Activated CD4-positive, alpha-beta T cell treated with anti-CD3 and anti-CD28 coated beads for 36 hours (primary cell): Measurements from ENCODE around the gene SEMA6C. TPM values are rescaled to one million over a fixed set of nuclear protein-coding genes. Genes with fewer than 3 reads are reported as not detected.

ENCODE experiments used
- ATAC-seq: fragments of 200-7000 bp; cut with Tn5 transposase; one replicate; pipeline ENCODE4 v1.10.0; 2021; ENCODE audit warnings: mild to moderate bottlenecking, moderate library complexity
- CTCF ChIA-PET: fragments of 350-600 bp; sonication (Branson Sonifier 250); formaldehyde crosslinking; loops from one replicate; lab custom pipeline; 2021; ENCODE audit warnings: antibody characterized with exemption; lab: Charles Lee
- POLR2A ChIA-PET: fragments of 350-600 bp; sonication (Branson Sonifier 250); formaldehyde crosslinking; loops from one replicate; lab custom pipeline; 2021; ENCODE audit warnings: antibody characterized with exemption, inconsistent platforms; lab: Charles Lee
- DNase-seq: peaks from one replicate; pipeline ENCODE4 v3.0.0-alpha.2; 2020
- H3K27ac Mint-ChIP-seq: one replicate; pipeline ENCODE4 v1.8.0; 2021; ENCODE audit warnings: mixed read lengths
- H3K27me3 Mint-ChIP-seq: one replicate; pipeline ENCODE4 v1.8.0; 2021; ENCODE audit warnings: mixed read lengths
- H3K36me3 Mint-ChIP-seq: one replicate; pipeline ENCODE4 v1.8.0; 2021; ENCODE audit warnings: low read depth, mixed read lengths
- H3K4me1 Mint-ChIP-seq: one replicate; pipeline ENCODE4 v1.8.0; 2021; ENCODE audit warnings: mixed read lengths
- H3K4me3 Mint-ChIP-seq: one replicate; pipeline ENCODE4 v1.8.0; 2021; ENCODE audit warnings: mild to moderate bottlenecking, moderate library complexity, mixed read lengths
- H3K9me3 Mint-ChIP-seq: one replicate; pipeline ENCODE4 v1.8.0; 2021; ENCODE audit warnings: low read depth, mixed read lengths
- intact Hi-C, 2 experiments: fragments of 100-400 bp; cut with DNase I in 1 of 2; cut with micrococcal nuclease in 1 of 2; formaldehyde crosslinking; loops; one replicate each; pipeline versions ENCODE4 v1.14.2 to v1.15.1; 2022 to 2024; cut with DNase I, micrococcal nuclease
- total RNA-seq, 2 experiments: library from RNA; stranded (reverse); gene quantifications; one replicate each; pipeline ENCODE4 v1.2.3, GENCODE V29; 2021

SEMA6C gene
- total RNA-seq, 2 experiments from 2014 or later: 3.2 to 3.5 TPM

- DNase-seq (peak; percentile 61), ATAC-seq (no peak)
- peak overlapping the region; percentile 99 for H3K27ac Mint-ChIP-seq
- H3K36me3 Mint-ChIP-seq: peaks cover 52% of the 10 kb centered on the region
- ChIA-PET CTCF (interaction anchor here (0.6 to 8.0 kb wide), 6 partner anchors 10 to 445 kb away, joined by 3 to 195 read pairs (median 4); partner anchors contain the start of gene MINDY1), POLR2A (interaction anchor here (0.5 to 2.9 kb wide), 5 partner anchors 28 to 121 kb away, joined by 3 to 9 read pairs (median 5); no protein-coding TSS in a partner anchor)
- no peaks in the 10 kb centered on the region for H3K9me3 Mint-ChIP-seq
- peak overlapping the region; percentile 88 for H3K4me3 Mint-ChIP-seq
- no peaks in the 10 kb centered on the region for H3K27me3 Mint-ChIP-seq
- intact Hi-C loops: loop anchor here (5.0 kb wide), 3 partner anchors 38 to 596 kb away; partner anchors contain the start of genes MINDY1 (in 1 of the 2), PIP5K1A (in 1 of the 2) and PRUNE1 (in 1 of the 2)
- H3K4me1 Mint-ChIP-seq: peaks cover 59% of the 10 kb centered on the region
These were observed 12.4 kb upstream of the SEMA6C start for GRCh38 chr1:151158751-151159251.

- POLR2A ChIA-PET: interaction anchor here (0.5 to 2.9 kb wide), 5 partner anchors 7 to 121 kb away, joined by 3 to 9 read pairs (median 6); partner anchors contain the start of genes LYSMD1, SCNM1 and VPS72
- DNase-seq (peak; percentile 83), ATAC-seq (peak; percentile 21)
- CTCF ChIA-PET: interaction anchor here (0.6 to 8.0 kb wide), 8 partner anchors 10 to 444 kb away, joined by 3 to 195 read pairs (median 4); partner anchors contain the start of genes MINDY1 and MLLT11
- Mint-ChIP-seq H3K27me3 (no peaks in the 10 kb centered on the region), H3K4me1 (peaks cover 59% of the 10 kb centered on the region), H3K27ac (peak overlapping the region; percentile 99), H3K36me3 (peaks cover 47% of the 10 kb centered on the region), H3K4me3 (peak overlapping the region; percentile 88), H3K9me3 (no peaks in the 10 kb centered on the region)
- intact Hi-C loops: loop anchor here (5.0 kb wide), 3 partner anchors 39 to 596 kb away; partner anchors contain the start of genes MINDY1 (in 1 of the 2), PIP5K1A (in 1 of the 2) and PRUNE1 (in 1 of the 2)
These were observed 11.9 kb upstream of the SEMA6C start for GRCh38 chr1:151158326-151158725.

GRCh38 chr1:151157067-151157531 is 10.7 kb upstream of the SEMA6C start:
- peaks cover 41% of the 10 kb centered on the region for H3K36me3 Mint-ChIP-seq
- DNase-seq (peak; percentile 84), ATAC-seq (peak; percentile 40)
- POLR2A ChIA-PET: interaction anchor here (0.5 to 2.9 kb wide), 13 partner anchors 8 to 542 kb away, joined by 3 to 17 read pairs (median 4); partner anchors contain the start of genes C1orf56, LYSMD1, PSMD4 and SCNM1
- no peaks in the 10 kb centered on the region for H3K27me3 Mint-ChIP-seq
- intact Hi-C loops: loop anchor here (1.0 to 5.0 kb wide), 8 partner anchors 40 to 595 kb away; partner anchors contain the start of genes PRUNE1 (in 2 of the 2), ARNT (in 1 of the 2), CDC42SE1 (in 1 of the 2) and CERS2 (in 1 of the 2)
- no peaks in the 10 kb centered on the region for H3K9me3 Mint-ChIP-seq
- peaks cover 50% of the 10 kb centered on the region for H3K4me1 Mint-ChIP-seq
- H3K4me3 Mint-ChIP-seq: peak overlapping the region; percentile 88
- CTCF ChIA-PET: interaction anchor here (0.5 to 8.0 kb wide), 35 partner anchors 9 to 589 kb away, joined by 3 to 195 read pairs (median 4); partner anchors contain the start of genes GABPB2, LYSMD1, MINDY1 and MLLT11
- H3K27ac Mint-ChIP-seq: peak overlapping the region; percentile 99

GRCh38 chr1:151156515-151156819 is 10.0 kb upstream of the SEMA6C start, which contains the start of gene TNFAIP8L2:
TSS of gene TNFAIP8L2 (plus strand) at chr1:151156649. CDS start at chr1:151158698, 2,049 bp downstream.
- intact Hi-C loops: loop anchor here (1.0 to 5.0 kb wide), 14 partner anchors 9 to 594 kb away; partner anchors contain the start of genes CDC42SE1 (in 2 of the 2), PRUNE1 (in 2 of the 2), SEMA6C (in 2 of the 2) and ARNT (in 1 of the 2)
- H3K4me1 Mint-ChIP-seq: peaks cover 44% of the 10 kb centered on the region
- ATAC-seq (peak; percentile 85), DNase-seq (peak; percentile 91)
- ChIA-PET CTCF (interaction anchor here (0.5 to 8.0 kb wide), 35 partner anchors 8 to 589 kb away, joined by 3 to 195 read pairs (median 4); partner anchors contain the start of genes GABPB2, LYSMD1, MINDY1 and MLLT11), POLR2A (interaction anchor here (0.6 to 2.1 kb wide), 14 partner anchors 8 to 541 kb away, joined by 3 to 17 read pairs (median 4); partner anchors contain the start of genes C1orf56, LYSMD1, MINDY1 and PSMD4)
- H3K9me3 Mint-ChIP-seq: no peaks in the 10 kb centered on the region
- peak within 1 kb of the TSS; percentile 99 for H3K27ac Mint-ChIP-seq
- H3K4me3 Mint-ChIP-seq: peak within 1 kb of the TSS; percentile 88
- H3K36me3 Mint-ChIP-seq: peaks cover 36% of the 10 kb centered on the region
- no peaks in the 10 kb centered on the region for H3K27me3 Mint-ChIP-seq

- intact Hi-C loops: loop anchor here in 1 of 2 experiments (2.0 kb wide), 1 partner anchor 77 kb away; the partner anchor contains the start of gene GABPB2
- Mint-ChIP-seq H3K27ac (no peak overlapping the region), H3K4me3 (peak overlapping the region; percentile 79), H3K27me3 (no peaks in the 10 kb centered on the region), H3K4me1 (peaks cover 10% of the 10 kb centered on the region), H3K36me3 (no peaks in the 10 kb centered on the region), H3K9me3 (no peaks in the 10 kb centered on the region)
- DNase-seq (no peak), ATAC-seq (no peak)
- CTCF ChIA-PET: interaction anchor here (0.9 to 2.0 kb wide), 3 partner anchors 10 to 48 kb away, joined by 4 to 11 read pairs (median 4); partner anchors contain the start of gene TNFAIP8L2
- POLR2A ChIA-PET: no interaction called here
These were observed 1.2 kb upstream of the SEMA6C start for GRCh38 chr1:151147665-151148064.

GRCh38 chr1:151147132-151147503 is 687 bp upstream of the SEMA6C start:
- H3K4me1 Mint-ChIP-seq: peaks cover 10% of the 10 kb centered on the region
- no peaks in the 10 kb centered on the region for H3K9me3 Mint-ChIP-seq
- DNase-seq: no peak
- POLR2A ChIA-PET: no interaction called here
- H3K27ac Mint-ChIP-seq: peak overlapping the region; percentile 8
- ATAC-seq: no peak
- H3K27me3 Mint-ChIP-seq: no peaks in the 10 kb centered on the region
- CTCF ChIA-PET: interaction anchor here (0.7 to 1.6 kb wide), 3 partner anchors 14 to 47 kb away, joined by 3 to 4 read pairs (median 4); no protein-coding TSS in a partner anchor
- intact Hi-C loops: loop anchor here in 1 of 2 experiments (2.0 kb wide), 1 partner anchor 76 kb away; the partner anchor contains the start of gene GABPB2
- peak overlapping the region; percentile 79 for H3K4me3 Mint-ChIP-seq
- H3K36me3 Mint-ChIP-seq: no peaks in the 10 kb centered on the region

GRCh38 chr1:151146072-151146411 is 389 bp downstream of the SEMA6C start:
- Mint-ChIP-seq H3K36me3 (no peaks in the 10 kb centered on the region), H3K9me3 (no peaks in the 10 kb centered on the region), H3K27ac (no peak overlapping the region), H3K27me3 (no peaks in the 10 kb centered on the region), H3K4me3 (peak overlapping the region; percentile 79), H3K4me1 (peaks cover 10% of the 10 kb centered on the region)
- no peak for ATAC-seq
- ChIA-PET CTCF (interaction anchor here (1.6 kb wide), 1 partner anchor 46 kb away, joined by 4 read pairs; no protein-coding TSS in a partner anchor), POLR2A (interaction anchor here (0.6 to 2.0 kb wide), 2 partner anchors 15 to 236 kb away, joined by 4 to 6 read pairs; no protein-coding TSS in a partner anchor)
- no peak for DNase-seq
- intact Hi-C loops: loop anchor here (1.0 to 2.0 kb wide), 4 partner anchors 10 to 75 kb away; partner anchors contain the start of genes TNFAIP8L2 (in 2 of the 2), GABPB2 (in 1 of the 2) and SCNM1 (in 1 of the 2)

GRCh38 chr1:151145304-151146071 is 943 bp downstream of the SEMA6C start:
- Mint-ChIP-seq H3K36me3 (no peaks in the 10 kb centered on the region), H3K27ac (no peak overlapping the region), H3K27me3 (no peaks in the 10 kb centered on the region), H3K9me3 (no peaks in the 10 kb centered on the region), H3K4me3 (peak overlapping the region; percentile 79), H3K4me1 (peaks cover 10% of the 10 kb centered on the region)
- ATAC-seq (no peak), DNase-seq (peak; percentile 55)
- CTCF ChIA-PET: interaction anchor here (0.6 to 1.1 kb wide), 3 partner anchors 12 to 240 kb away, joined by 3 to 4 read pairs (median 3); partner anchors contain the start of gene TNFAIP8L2
- intact Hi-C loops: loop anchor here (1.0 to 2.0 kb wide), 4 partner anchors 11 to 75 kb away; partner anchors contain the start of genes TNFAIP8L2 (in 2 of the 2), GABPB2 (in 1 of the 2) and SCNM1 (in 1 of the 2)
- POLR2A ChIA-PET: interaction anchor here (0.6 to 2.0 kb wide), 2 partner anchors 14 to 236 kb away, joined by 4 to 6 read pairs; no protein-coding TSS in a partner anchor

GRCh38 chr1:151144474-151145303 is 1.7 kb downstream of the SEMA6C start:
- DNase-seq (no peak), ATAC-seq (no peak)
- CTCF ChIA-PET: interaction anchor here (0.6 to 3.0 kb wide), 6 partner anchors 9 to 240 kb away, joined by 3 to 9 read pairs (median 4); partner anchors contain the start of gene TNFAIP8L2
- no peak overlapping the region for H3K4me3 Mint-ChIP-seq
- no peak overlapping the region for H3K27ac Mint-ChIP-seq
- peaks cover 10% of the 10 kb centered on the region for H3K4me1 Mint-ChIP-seq
- no peaks in the 10 kb centered on the region for H3K27me3 Mint-ChIP-seq
- no peaks in the 10 kb centered on the region for H3K36me3 Mint-ChIP-seq
- intact Hi-C loops: no loop called here
- POLR2A ChIA-PET: interaction anchor here (2.0 kb wide), 1 partner anchor 13 kb away, joined by 6 read pairs; no protein-coding TSS in a partner anchor
- H3K9me3 Mint-ChIP-seq: no peaks in the 10 kb centered on the region
